Hepatocyte (in vitro differentiated cells): ENCODE measurements around the gene TF. TPM values are rescaled to one million over a fixed set of nuclear protein-coding genes. Genes with fewer than 3 reads are reported as not detected.

Experiments
- DNase-seq: peaks from one replicate; pipeline ENCODE4 v3.0.0-alpha.2; 2016; ENCODE audit warnings: low spot score
- H2AFZ ChIP-seq: fragments of 200-600 bp; sonication (generic); 2 replicates; pipeline ENCODE4 v1.6.0; 2016; ENCODE audit warnings: antibody characterized with exemption, mild to moderate bottlenecking
- H3K27ac ChIP-seq: fragments of 200-600 bp; sonication (generic); 2 replicates; pipeline ENCODE4 v1.5.1; 2016; ENCODE audit warnings: mild to moderate bottlenecking
- H3K27me3 ChIP-seq: fragments of 200-600 bp; sonication (generic); 2 replicates; pipeline ENCODE4 v1.6.1; 2016
- H3K36me3 ChIP-seq: fragments of 200-600 bp; sonication (generic); replicated peaks from 2 replicates; pipeline ENCODE4 v1.5.1; 2016; ENCODE audit warnings: low read depth; ENCODE audit not compliant: insufficient read depth
- H3K4me1 ChIP-seq: fragments of 200-600 bp; sonication (generic); 2 replicates; pipeline ENCODE4 v1.5.1; 2016; ENCODE audit warnings: mild to moderate bottlenecking, moderate library complexity; ENCODE audit not compliant: insufficient read depth
- H3K4me2 ChIP-seq: fragments of 200-600 bp; sonication (generic); 2 replicates; pipeline ENCODE4 v1.6.0; 2016
- H3K4me3 ChIP-seq: fragments of 200-600 bp; sonication (generic); 2 replicates; pipeline ENCODE4 v1.5.1; 2016; ENCODE audit warnings: mild to moderate bottlenecking
- H3K79me2 ChIP-seq: fragments of 200-600 bp; sonication (generic); 2 replicates; pipeline ENCODE4 v1.6.0; 2017; ENCODE audit warnings: mild to moderate bottlenecking
- H3K9me2 ChIP-seq: fragments of 200-600 bp; sonication (generic); replicated peaks from 2 replicates; pipeline ENCODE4 v1.6.0; 2017; ENCODE audit warnings: mild to moderate bottlenecking; ENCODE audit not compliant: insufficient read depth
- H3K9me3 ChIP-seq: fragments of 200-600 bp; sonication (generic); 2 replicates; pipeline ENCODE4 v1.5.1; 2016; ENCODE audit warnings: low read depth, mild to moderate bottlenecking
- H4K20me1 ChIP-seq: fragments of 200-600 bp; sonication (generic); 2 replicates; pipeline ENCODE4 v1.6.0; 2016; ENCODE audit warnings: mild to moderate bottlenecking; ENCODE audit not compliant: insufficient read depth, poor library complexity, severe bottlenecking
- CTCF ChIP-seq: fragments of 200-600 bp; sonication (generic); IDR thresholded peaks from 2 replicates; pipeline ENCODE4 v1.5.1; 2016; ENCODE audit warnings: antibody characterized with exemption, mild to moderate bottlenecking; ENCODE audit not compliant: poor library complexity
- EZH2 ChIP-seq: fragments of 200-600 bp; sonication (generic); IDR thresholded peaks from 2 replicates; pipeline ENCODE4 v1.6.1; 2016; ENCODE audit warnings: antibody characterized with exemption, mild to moderate bottlenecking, borderline replicate concordance
- EZH2phosphoT487 ChIP-seq: fragments of 200-600 bp; sonication (generic); IDR thresholded peaks from one replicate; pipeline ENCODE4 v1.6.1; 2018; ENCODE audit warnings: antibody characterized with exemption, mild to moderate bottlenecking, low read depth, moderate library complexity; ENCODE audit not compliant: unreplicated experiment, severe bottlenecking
- WGBS: methylation state at CpG from one replicate; pipeline ENCODE4 v1.1.6; 2016; ENCODE audit warnings: low lambda C conversion rate; ENCODE audit errors: missing lambda C conversion rate; 5-methylcytosine and 5-hydroxymethylcytosine counted together
- polyA plus RNA-seq: library from polyadenylated mRNA; unstranded; fragments of >200 nt; fragmentation: Nextera tagmentation; extraction: Ambion mirVana; gene quantifications from 2 replicates; pipeline ENCODE4 v1.2.1, GENCODE V29; 2016
- total RNA-seq: library from RNA; depleted of rRNA; stranded (reverse); fragments of >200 nt; gene quantifications from 2 replicates; pipeline ENCODE4 v1.2.3, GENCODE V29; 2014

The TF gene
- total and polyA plus RNA-seq, 2 experiments from 2014 or later = 577 to 642 TPM

DNA sequence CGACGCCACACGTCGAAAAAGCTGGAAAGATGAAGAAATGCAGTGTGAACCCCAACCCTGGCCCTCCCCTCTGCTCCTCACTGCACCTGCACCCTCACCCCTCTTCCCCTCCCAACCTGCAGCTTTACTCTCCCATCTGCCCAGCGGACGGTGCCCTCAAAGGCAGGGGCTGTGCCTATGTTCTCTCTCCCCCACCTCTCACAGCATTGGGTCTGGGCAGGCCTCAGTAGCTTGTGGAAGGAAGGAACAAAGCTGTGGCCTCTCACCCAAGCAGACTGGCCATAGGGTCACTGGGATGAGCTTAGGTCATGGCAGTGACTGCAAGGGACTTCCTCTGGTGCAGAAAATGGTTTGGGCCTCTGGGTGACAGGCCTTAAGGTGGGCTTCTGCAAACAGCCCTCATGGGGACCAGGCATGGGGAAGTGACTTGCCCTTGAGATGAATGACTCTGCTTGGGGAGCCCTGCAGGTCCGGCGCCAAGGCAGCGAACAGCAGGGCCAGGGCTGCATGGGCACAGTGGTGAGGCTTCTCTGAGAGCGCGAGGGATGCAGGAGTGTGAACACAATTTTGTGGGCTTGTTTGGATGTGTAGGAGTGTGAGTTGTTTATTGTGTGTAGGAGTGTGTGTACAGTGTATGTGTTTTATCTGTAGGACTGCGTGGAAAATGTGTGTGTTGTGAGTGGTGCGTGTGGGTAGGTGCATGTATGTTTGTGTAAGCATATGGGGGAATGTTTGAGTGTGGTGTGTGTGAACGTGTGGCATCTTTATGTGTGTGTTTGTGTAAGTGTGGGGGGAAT, 88.6 kb downstream of the TF start:
- Histone ChIP-seq H3K9me3 (no peaks in the 10 kb centered on the region), H3K27ac (no peak overlapping the region), H4K20me1 (no peaks in the 10 kb centered on the region), H3K36me3 (no peaks in the 10 kb centered on the region), H3K9me2 (no peaks in the 10 kb centered on the region), H3K79me2 (no peaks in the 10 kb centered on the region), H3K4me2 (no peak overlapping the region), H3K4me3 (no peak overlapping the region), H3K4me1 (no peaks in the 10 kb centered on the region), H2AFZ (no peak overlapping the region), H3K27me3 (no peaks in the 10 kb centered on the region)
- no peak for TF ChIP-seq EZH2
- no peak for TF ChIP-seq CTCF
- no peak for TF ChIP-seq EZH2phosphoT487
- WGBS = 91% methylated on average over 14 of the region's 14 CpGs
- DNase-seq = no peak

DNA sequence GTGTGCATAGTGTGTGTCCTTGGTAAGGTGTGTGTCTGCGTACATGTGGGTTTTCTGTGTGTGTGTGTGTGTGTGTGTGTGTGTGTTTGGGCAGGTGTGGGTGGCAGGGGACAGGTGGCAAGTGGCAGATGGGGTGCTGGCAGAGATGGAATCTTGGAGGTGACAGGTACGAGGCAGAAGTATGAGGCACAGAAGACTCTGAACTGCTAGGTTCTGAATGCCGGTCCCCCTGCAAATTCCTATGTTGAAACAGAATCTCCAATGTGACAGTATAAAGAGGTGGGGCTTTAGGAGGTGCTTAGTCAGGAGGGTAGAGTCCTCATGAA, 89.2 kb downstream of the TF start:
- WGBS = 93% methylated on average over 3 of the region's 3 CpGs
- H3K9me2 ChIP-seq = no peaks in the 10 kb centered on the region
- H3K4me1 ChIP-seq = no peaks in the 10 kb centered on the region
- no peaks in the 10 kb centered on the region for H3K36me3 ChIP-seq
- H4K20me1 ChIP-seq = no peaks in the 10 kb centered on the region
- no peak overlapping the region for H2AFZ ChIP-seq
- no peak overlapping the region for H3K4me2 ChIP-seq
- no peak overlapping the region for H3K27ac ChIP-seq
- no peaks in the 10 kb centered on the region for H3K27me3 ChIP-seq
- H3K4me3 ChIP-seq = no peak overlapping the region
- TF ChIP-seq EZH2phosphoT487 = no peak
- no peak for TF ChIP-seq EZH2
- no peak for TF ChIP-seq CTCF
- no peaks in the 10 kb centered on the region for H3K79me2 ChIP-seq
- H3K9me3 ChIP-seq = no peaks in the 10 kb centered on the region
- DNase-seq = no peak

DNA sequence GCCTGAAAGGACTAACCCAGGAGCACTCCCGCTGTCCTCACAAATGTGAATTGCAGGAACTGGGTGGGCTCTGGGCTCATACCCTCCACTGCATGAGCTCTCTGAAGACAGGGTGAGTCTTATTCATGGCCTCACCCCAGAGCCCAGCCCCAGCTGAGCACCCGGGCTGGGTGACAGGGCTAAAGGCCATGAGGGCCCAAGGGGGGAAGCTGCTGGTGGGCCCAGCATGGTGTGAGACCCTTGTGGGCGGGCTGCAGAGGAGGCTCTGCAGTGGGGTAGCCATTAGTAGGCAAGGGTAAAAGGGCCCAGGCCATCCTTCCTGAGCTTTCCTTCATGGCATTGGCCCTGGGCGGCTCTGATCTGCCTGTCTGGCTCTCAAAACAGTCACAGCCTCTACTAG, 89.8 kb downstream of the TF start:
- DNase-seq = no peak
- 83% methylated on average over 4 of the region's 4 CpGs for WGBS
- Histone ChIP-seq H3K27ac (no peak overlapping the region), H3K4me3 (no peak overlapping the region), H3K79me2 (no peaks in the 10 kb centered on the region), H3K9me3 (no peaks in the 10 kb centered on the region), H3K36me3 (no peaks in the 10 kb centered on the region), H3K4me2 (no peak overlapping the region), H3K4me1 (no peaks in the 10 kb centered on the region), H4K20me1 (no peaks in the 10 kb centered on the region), H2AFZ (no peak overlapping the region), H3K9me2 (no peaks in the 10 kb centered on the region), H3K27me3 (no peaks in the 10 kb centered on the region)
- no peak for TF ChIP-seq EZH2
- TF ChIP-seq EZH2phosphoT487 = no peak
- no peak for TF ChIP-seq CTCF
